GM19193 (cell line): Measurements from ENCODE around the gene IFT27.

ENCODE experiments used
- POLR2A ChIP-seq: IDR thresholded peaks from 4 replicates; pipeline ENCODE4 v1.6.1; 2011; ENCODE audit not compliant: insufficient read depth, insufficient read length; ENCODE audit errors: extremely low read depth

Gene IFT27

DNA sequence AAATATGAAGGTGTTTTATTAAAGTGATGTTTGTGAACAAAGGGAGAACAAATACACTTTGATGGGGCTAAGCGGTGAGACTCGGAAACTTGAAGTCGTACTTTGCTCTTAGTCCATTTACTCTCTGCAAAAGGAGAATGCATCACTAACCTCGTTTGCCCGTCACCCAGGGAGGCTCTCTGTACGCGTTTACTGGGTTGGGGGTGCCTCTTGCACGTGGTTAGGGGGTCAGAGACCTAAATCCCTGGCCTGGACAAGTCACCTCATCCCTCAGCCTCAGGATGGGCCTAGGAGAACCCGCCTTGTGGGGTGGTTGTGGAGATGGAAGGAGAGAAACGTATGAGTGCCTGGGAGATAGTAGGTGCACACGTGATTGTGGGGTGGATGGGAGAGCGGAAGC, 803 bp upstream of the IFT27 start:
- TF ChIP-seq POLR2A = no peak

GRCh38 chr22:36775586-36775963, 344 bp downstream of the IFT27 start:
- TF ChIP-seq POLR2A = no peak

GRCh38 chr22:36773935-36774334, 2.0 kb downstream of the IFT27 start:
- TF ChIP-seq POLR2A = no peak

DNA sequence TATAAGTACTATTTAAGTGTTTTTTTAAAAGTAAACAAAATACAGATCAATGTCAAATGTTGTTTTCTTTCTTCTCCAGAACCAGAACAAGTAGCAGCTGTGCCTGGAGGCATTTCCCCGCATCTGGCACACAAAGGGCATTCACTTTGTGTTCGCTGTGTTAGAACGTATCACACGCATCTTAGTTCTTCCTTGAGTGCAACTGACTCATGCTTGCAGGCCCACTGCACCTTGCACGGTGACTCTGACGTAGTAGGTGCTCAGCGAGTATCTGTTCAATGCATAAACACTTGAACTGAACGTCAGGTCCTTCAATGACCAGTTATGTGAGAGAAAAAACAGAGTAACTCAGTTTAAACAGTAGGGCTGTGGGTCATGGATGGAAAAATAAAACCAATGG, 3.5 kb downstream of the IFT27 start:
- TF ChIP-seq POLR2A = no peak

GRCh38 chr22:36771356-36772063, 4.4 kb downstream of the IFT27 start:
- TF ChIP-seq POLR2A = no peak

DNA sequence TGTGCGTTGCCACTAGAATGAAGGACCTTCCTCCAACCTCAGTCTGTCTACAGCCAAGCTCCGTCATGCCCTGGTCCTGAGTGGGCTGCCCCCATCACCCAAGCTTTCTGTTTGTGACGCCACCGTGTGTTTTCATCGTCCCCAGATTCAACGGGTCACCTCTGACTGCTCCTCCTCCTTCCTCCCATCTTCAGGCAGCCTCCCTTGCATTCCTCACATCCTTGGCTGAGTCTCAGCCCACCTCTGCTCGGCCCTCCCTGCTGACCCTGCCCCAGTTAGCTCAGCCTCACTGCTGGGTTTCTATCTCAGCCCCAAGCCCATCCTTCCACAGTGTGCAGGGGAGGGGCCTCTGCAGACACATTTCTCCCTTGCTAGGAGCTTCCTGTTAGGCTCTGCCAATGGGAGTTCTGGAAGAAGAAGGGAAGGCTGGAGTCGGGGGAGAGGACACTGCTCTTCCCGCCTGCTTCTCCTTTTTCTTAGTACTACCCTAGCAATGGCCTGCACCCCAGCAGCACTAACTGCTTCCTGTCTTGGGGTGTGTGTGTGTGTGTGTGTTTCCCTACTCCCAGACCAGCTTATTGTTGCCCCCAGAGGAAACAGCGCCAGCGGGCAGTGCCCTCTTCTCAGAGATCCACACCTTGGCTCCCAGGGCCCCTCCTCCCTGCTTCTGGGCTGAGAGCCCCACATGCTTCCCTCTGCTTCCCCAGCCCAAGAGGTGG, 5.2 kb downstream of the IFT27 start:
- TF ChIP-seq POLR2A = no peak

GRCh38 chr22:36769541-36770512, 6.1 kb downstream of the IFT27 start:
- no peak for TF ChIP-seq POLR2A

DNA sequence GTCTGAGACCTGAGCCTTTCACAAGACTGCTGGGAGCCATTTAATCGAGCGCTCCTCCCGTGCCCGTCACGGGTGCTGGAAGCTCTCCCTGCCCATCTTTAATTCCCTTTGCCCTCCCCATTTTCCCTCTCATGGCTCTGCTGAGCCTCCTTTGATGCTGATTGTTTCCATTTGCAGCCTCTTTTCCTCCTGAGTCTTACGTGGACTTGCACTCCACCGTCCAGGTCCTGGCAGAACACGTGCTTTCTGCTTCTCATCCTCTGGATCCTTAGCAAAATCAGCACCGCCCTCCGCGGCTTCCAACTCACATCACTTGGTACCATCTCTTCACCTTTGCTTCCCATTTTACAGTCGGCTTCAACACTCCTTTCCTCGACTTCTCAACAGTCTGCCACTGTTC, 7.3 kb downstream of the IFT27 start:
- no peak for TF ChIP-seq POLR2A

- no peak for TF ChIP-seq POLR2A
Observed at GRCh38 chr22:36768141-36768540, 7.8 kb downstream of the IFT27 start.

DNA sequence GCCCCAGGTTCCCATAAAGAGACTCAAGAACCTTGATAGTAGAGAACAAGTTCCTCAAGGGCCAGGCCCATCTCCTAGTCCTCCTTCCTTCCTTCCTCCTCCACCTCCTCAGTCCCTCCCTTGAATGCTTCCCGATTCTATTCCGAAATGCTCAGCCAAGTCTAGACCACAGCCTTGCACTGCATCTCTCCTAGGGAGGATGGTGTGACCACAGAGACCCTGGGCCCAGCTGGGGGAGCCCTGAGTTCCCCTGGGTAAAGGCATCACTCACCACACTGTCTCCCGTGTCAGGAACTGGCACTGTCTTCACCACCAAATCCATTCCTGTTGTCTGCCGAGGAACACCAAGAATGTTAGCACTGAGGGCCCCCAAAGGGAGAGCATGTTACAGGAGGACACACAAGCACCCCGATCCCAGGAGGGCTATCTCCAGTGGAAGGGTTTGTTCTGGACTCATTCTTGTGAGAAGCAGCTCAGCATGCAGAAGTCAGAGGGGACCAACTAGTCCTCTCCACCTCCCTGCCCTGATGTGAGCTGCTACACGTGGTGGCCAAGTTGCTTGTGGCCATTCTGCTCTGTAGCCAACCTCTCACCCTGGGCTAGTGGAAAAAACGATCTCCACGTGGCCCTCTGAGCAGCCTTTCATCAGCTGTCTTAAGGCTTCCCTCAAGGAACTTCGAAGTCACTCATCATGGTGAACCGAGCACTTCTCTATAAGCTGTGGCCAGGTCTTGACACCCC, 8.7 kb downstream of the IFT27 start:
- TF ChIP-seq POLR2A = no peak

DNA sequence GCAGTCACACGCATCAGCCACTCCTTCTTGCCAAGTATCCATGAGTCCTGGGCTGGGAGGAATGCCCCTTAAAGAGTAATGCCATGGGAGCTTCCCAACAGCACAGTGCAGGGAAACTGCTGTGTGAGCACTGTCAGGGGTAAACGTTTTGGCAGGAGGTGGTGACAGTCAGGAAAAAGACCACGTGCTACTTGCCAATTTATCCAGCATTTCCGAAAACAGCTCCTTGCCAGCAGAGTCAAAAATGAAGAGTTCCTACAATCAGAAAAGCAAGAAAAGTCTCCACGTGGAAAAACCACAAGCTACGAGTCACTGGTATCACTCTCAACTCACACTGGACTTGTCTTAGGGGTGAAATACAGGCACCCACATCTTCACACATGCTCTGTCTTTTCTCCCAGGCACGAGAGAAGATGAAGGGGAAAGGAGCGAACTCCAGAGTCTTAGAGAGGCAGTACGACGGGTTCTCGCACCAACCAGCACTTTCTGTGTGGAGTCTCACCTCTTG, 9.9 kb downstream of the IFT27 start:
- no peak for TF ChIP-seq POLR2A

DNA sequence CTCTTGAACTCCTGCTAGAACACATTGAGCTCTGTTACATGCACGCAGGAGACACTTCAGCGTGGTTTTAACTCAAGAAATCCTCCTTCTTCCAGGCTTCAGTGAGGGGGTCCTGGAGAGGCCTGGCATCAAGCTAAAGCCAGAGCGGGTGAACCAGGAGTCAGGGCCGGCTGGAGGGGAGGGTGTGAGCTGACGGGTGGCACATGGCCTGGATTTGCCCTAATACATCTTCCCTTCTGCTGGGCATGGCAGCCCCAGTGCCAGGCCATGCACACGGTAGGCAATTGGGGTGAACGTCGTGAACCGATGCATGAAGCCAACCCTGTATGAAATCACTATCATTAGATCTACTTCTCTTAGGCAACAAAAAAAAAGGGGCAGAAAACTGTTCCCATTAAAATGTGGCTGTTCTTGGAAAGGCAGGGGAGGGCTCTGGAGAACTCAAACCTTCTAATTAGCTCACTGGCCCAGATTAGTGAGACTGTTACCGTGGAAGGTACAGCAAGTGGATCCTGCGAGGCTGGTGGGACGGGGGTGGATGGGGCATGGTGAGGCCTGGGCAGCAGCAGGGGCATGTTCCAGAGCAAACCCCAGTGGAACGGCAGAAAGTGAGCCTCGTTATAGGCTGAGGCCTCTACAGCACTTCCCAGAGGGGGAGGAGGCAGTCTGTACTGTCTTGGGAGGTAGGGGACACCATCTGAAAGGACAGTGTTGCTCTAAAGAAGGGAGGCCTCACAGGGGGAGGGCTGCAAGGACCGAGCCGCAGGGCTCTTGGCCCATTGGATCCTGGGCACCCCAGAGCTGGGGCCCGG, 10.6 kb downstream of the IFT27 start:
- TF ChIP-seq POLR2A = no peak

- TF ChIP-seq POLR2A = no peak
Observed at GRCh38 chr22:36764641-36765040, 11.3 kb downstream of the IFT27 start.

GRCh38 chr22:36764060-36764459, 11.9 kb downstream of the IFT27 start:
- no peak for TF ChIP-seq POLR2A

DNA sequence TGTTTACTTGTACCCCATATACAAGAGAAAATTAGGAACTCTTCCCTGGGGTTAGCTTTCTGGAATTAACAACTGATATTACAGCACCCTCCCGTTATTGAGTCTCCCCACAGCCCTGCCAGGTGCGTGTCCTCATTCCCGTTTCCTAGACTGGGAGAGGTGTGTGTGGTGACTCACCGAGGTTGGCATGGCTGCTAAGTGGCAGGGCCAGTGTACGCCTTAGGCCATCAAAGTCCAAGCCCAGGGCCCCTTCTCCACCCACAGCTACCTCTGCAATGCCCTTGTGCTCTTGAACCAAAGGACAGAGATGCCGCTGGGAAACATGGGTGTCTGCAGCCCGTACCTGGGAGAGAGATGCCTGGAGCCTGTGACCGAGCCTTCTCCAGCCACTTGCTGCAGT, 12.3 kb downstream of the IFT27 start:
- TF ChIP-seq POLR2A = no peak
